HK-2 (cell line): ENCODE data around the gene QTRT2.

Experiments
- DNase-seq: peaks from one replicate; pipeline ENCODE4 v3.0.0-alpha.2; 2018; ENCODE audit not compliant: unreplicated experiment

QTRT2 gene

DNA sequence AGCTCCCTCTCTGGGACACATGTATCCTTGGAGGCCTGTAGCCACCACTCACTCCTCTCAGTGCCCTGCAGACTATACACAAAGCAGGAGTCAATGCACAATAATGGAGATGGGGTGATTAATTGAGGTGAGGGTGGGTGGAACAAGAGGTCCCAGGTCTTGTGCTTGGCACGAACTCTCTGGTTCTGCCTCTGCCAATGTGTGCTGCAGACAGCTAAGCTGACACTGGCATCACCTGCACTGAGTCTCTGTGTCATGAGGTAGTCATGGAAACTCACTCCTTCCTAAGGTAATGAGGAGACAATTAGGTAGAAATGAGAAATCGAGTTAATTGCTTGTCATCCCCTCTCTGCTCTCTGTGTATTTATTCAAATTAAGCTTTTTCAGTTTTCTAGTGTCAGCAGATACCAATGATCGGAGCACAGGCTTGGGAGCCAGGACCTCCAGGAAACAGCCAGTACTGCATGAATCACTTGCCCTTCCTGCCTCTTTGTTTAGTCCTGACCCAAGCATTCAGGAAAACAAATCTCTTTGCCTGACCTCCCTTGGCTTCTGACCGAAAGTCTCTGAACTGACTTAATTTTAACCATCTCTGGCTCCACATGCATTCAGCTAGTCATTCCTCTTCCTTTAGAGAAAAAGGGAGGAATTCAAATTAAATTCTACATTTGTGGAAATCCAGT, 65.6 kb downstream of the QTRT2 start:
- no peak for DNase-seq

- no peak for DNase-seq
Measured at GRCh38 chr3:114126461-114126860, 69.9 kb downstream of the QTRT2 start.

GRCh38 chr3:114127517-114127916, 71.0 kb downstream of the QTRT2 start:
- no peak for DNase-seq

DNA sequence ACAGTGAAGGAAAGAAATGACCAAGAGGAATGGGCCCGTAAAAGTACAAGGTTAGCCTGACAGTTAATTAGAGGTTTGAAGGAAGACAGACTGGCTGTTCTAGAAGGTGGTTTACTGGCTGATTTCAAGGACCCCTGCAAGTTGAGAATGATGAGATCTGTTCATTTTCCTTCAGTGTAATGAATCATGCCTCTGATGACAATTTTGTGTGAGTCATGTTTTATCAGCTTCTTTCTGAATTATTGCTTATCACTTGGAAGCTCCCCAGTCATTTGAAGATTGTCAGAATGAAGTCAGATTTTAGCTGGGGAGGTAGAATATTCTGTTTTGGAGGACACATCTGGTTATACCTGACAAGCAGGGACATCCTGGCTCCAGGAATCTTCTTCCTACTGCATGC, 71.7 kb downstream of the QTRT2 start:
- no peak for DNase-seq

GRCh38 chr3:114128826-114129225, 72.3 kb downstream of the QTRT2 start:
- DNase-seq, result no peak

GRCh38 chr3:114132500-114132899, 76.0 kb downstream of the QTRT2 start:
- no peak for DNase-seq

GRCh38 chr3:114133947-114134346, 77.4 kb downstream of the QTRT2 start:
- no peak for DNase-seq
